Mammary epithelial cell (primary cell): ENCODE results near the gene BRD3.

Experiments
- CTCF ChIP-seq, 2 donors: IDR thresholded peaks in 1 of 2; conservative IDR thresholded peaks in 1 of 2; 2 replicates each; pipeline ENCODE4 v1.5.1; 2011 to 2012; ENCODE audit warnings: inconsistent platforms in 2 of 2, low read length in 2 of 2, mild to moderate bottlenecking in 2 of 2, control low read depth in 1 of 2, low read depth in 1 of 2; ENCODE audit not compliant: insufficient read depth in 1 of 2; ENCODE audit errors: extremely low read depth in 1 of 2
- EZH2 ChIP-seq: IDR thresholded peaks from 2 replicates; pipeline ENCODE4 v1.6.1; 2012; ENCODE audit warnings: low read length, inconsistent platforms, borderline replicate concordance

GRCh38 chr9:133997584-133997983 is 70.2 kb downstream of the BRD3 start:
- no peak for TF ChIP-seq CTCF (conservative IDR thresholded peaks at IDR 0.05 in 1 of 2, IDR thresholded peaks at IDR 0.05 in 1 of 2; ENCODE audit: extremely low read depth in 1 of 2, insufficient read depth in 1 of 2, low read depth in 1 of 2, low read length in 2 of 2)
- no peak for TF ChIP-seq EZH2
